PFSK-1 (cell line): ENCODE measurements around the gene TBC1D22A.

Experiments used
- FOXP2 ChIP-seq: optimal IDR thresholded peaks from 2 replicates; pipeline ENCODE3; 2011; ENCODE audit warnings: borderline replicate concordance, control low read depth, inconsistent platforms; ENCODE audit not compliant: insufficient read depth; ENCODE audit errors: extremely low read length, extremely low read depth
- POLR2AphosphoS5 ChIP-seq: IDR thresholded peaks from 2 replicates; pipeline ENCODE4 v1.6.1; 2012; ENCODE audit warnings: low read depth, mild to moderate bottlenecking, control low read depth, low read length, moderate library complexity
- REST ChIP-seq, 2 experiments: IDR thresholded peaks; 2 replicates each; pipeline versions ENCODE4 v1.6.1 to v1.8.0; 2011 to 2012; ENCODE audit warnings: low read depth in 2 of 2, low read length in 2 of 2, control low read depth in 1 of 2, inconsistent platforms in 1 of 2, mild to moderate bottlenecking in 1 of 2, moderate library complexity in 1 of 2; ENCODE audit not compliant: insufficient read depth in 1 of 2
- SIN3A ChIP-seq: IDR thresholded peaks from 2 replicates; pipeline ENCODE4 v1.6.1; 2012; ENCODE audit warnings: mild to moderate bottlenecking, low read length, moderate library complexity, borderline replicate concordance; ENCODE audit not compliant: insufficient read depth
- TAF1 ChIP-seq: IDR thresholded peaks from 2 replicates; pipeline ENCODE4 v1.6.1; 2012; ENCODE audit warnings: low read length, control low read depth, borderline replicate concordance; ENCODE audit not compliant: insufficient read depth

The TBC1D22A gene

GRCh38 chr22:46797355-46797754, 34.9 kb downstream of the TBC1D22A start:
- TF ChIP-seq TAF1, result no peak
- TF ChIP-seq REST (IDR thresholded peaks at IDR 0.05; ENCODE audit: insufficient read depth in 1 of 2, low read depth in 2 of 2, low read length in 2 of 2), result no peak
- no peak for TF ChIP-seq POLR2AphosphoS5
- no peak for TF ChIP-seq FOXP2
- no peak for TF ChIP-seq SIN3A

GRCh38 chr22:46798041-46798365, 35.6 kb downstream of the TBC1D22A start:
- TF ChIP-seq TAF1 (no peak), SIN3A (no peak), FOXP2 (no peak), POLR2AphosphoS5 (no peak), REST (IDR thresholded peaks at IDR 0.05; ENCODE audit: insufficient read depth in 1 of 2, low read depth in 2 of 2, low read length in 2 of 2) (no peak)

GRCh38 chr22:46798366-46799350, 36.2 kb downstream of the TBC1D22A start:
- no peak for TF ChIP-seq SIN3A
- no peak for TF ChIP-seq POLR2AphosphoS5
- no peak for TF ChIP-seq REST (IDR thresholded peaks at IDR 0.05; ENCODE audit: insufficient read depth in 1 of 2, low read depth in 2 of 2, low read length in 2 of 2)
- TF ChIP-seq FOXP2, result peak; percentile 69

- TF ChIP-seq POLR2AphosphoS5 (no peak), TAF1 (no peak), SIN3A (no peak), REST (IDR thresholded peaks at IDR 0.05; ENCODE audit: insufficient read depth in 1 of 2, low read depth in 2 of 2, low read length in 2 of 2) (no peak), FOXP2 (no peak)
These were observed 37.2 kb downstream of the TBC1D22A start for GRCh38 chr22:46799626-46800025.
